H1 (cell line): ENCODE results near the gene LCORL. TPM values are rescaled to one million over a fixed set of nuclear protein-coding genes. Genes with fewer than 3 reads are reported as not detected.

Experiments
- EGR1 ChIP-seq: IDR thresholded peaks from 2 replicates; pipeline ENCODE4 v1.6.1; 2011; ENCODE audit warnings: low read depth, low read length, borderline replicate concordance
- HDAC6 ChIP-seq: IDR thresholded peaks from one replicate; pipeline ENCODE4 v1.7.1; 2012; ENCODE audit warnings: low read depth, mild to moderate bottlenecking, inconsistent platforms, low read length, moderate library complexity
- polyA plus RNA-seq, 7 experiments: library from polyadenylated mRNA; depleted of rRNA in 3 of 7; stranded (reverse) in 5 of 7; unstranded in 2 of 7; fragments of >200 nt in 5 of 7; fragments of 200-250 nt in 2 of 7; gene quantifications; 1 replicate in 5 of 7; 2 replicates in 1 of 7; 4 replicates in 1 of 7; pipeline versions ENCODE4 v1.2.1 to v1.2.3, GENCODE V29; 2011 to 2013; ENCODE audit warnings: missing spikeins in 2 of 7, mixed read lengths in 2 of 7
- total RNA-seq: library from RNA; stranded (reverse); fragmentation: NEBNext Ultra II Directional; extraction: Animal tissue kit (Norgen Biotek cat#: 25700); gene quantifications from 2 replicates; pipeline ENCODE4 v1.2.1, GENCODE V29; 2021

Gene LCORL
- total and polyA plus RNA-seq, 2 of the 8 experiments (the other 6 are each of a cell fraction or from before 2014, with no cell fraction given): 2.2 to 19.2 TPM

DNA sequence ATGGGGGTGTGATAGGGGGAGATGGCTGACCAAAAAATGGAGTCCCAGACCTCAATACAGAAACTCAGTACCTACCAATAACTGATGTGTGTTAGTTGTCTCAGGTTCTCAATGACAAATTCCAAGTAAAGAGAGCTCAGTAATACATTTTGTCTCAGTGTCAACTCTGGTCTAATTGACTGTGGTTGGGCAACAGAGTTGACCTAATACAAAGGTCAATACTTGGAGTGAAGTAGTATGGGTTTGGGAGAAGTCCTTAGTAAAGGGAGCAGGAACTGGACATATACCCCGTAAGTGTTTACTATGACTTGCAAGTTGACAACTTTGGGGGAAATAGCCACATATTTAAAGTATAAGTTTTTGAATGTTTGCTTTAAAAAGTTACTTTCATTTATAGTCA is 20.5 kb upstream of the LCORL start (continued):
- TF ChIP-seq EGR1: no peak
- no peak for TF ChIP-seq HDAC6
